C4-2B (cell line): Measurements from ENCODE around the gene SND1.

Experiments used
- H3K27ac ChIP-seq: fragments of 450-650 bp; 2 replicates; pipeline ENCODE4 v1.5.1; 2017
- CTCF ChIP-seq: fragments of 450-650 bp; conservative IDR thresholded peaks from 2 replicates; pipeline ENCODE4 v1.5.1; 2017; ENCODE audit warnings: mild to moderate bottlenecking
- ZFX ChIP-seq: fragments of 450-650 bp; IDR thresholded peaks from 2 replicates; pipeline ENCODE4 v1.6.1; 2017

Gene SND1

GRCh38 chr7:128041203-128041602, 389.2 kb downstream of the SND1 start:
- TF ChIP-seq CTCF (no peak), ZFX (no peak)
- H3K27ac ChIP-seq: no peak overlapping the region

GRCh38 chr7:128042012-128042411, 390.0 kb downstream of the SND1 start:
- TF ChIP-seq CTCF: no peak
- no peak for TF ChIP-seq ZFX
- H3K27ac ChIP-seq: no peak overlapping the region

GRCh38 chr7:128044064-128044463, 392.1 kb downstream of the SND1 start:
- TF ChIP-seq ZFX (no peak), CTCF (no peak)
- no peak overlapping the region for H3K27ac ChIP-seq

- TF ChIP-seq ZFX: no peak
- TF ChIP-seq CTCF: no peak
- no peak overlapping the region for H3K27ac ChIP-seq
Measured at GRCh38 chr7:128045158-128045557, 393.2 kb downstream of the SND1 start.

GRCh38 chr7:128045766-128046165, 393.8 kb downstream of the SND1 start:
- no peak overlapping the region for H3K27ac ChIP-seq
- no peak for TF ChIP-seq CTCF

GRCh38 chr7:128052404-128052803, 400.4 kb downstream of the SND1 start:
- TF ChIP-seq ZFX (no peak), CTCF (no peak)
- H3K27ac ChIP-seq: peak overlapping the region; percentile 20; the same call in 1 of the 2 replicates

- peak overlapping the region; percentile 16; the same call in 1 of the 2 replicates for H3K27ac ChIP-seq
- TF ChIP-seq ZFX (no peak), CTCF (no peak)
Measured at GRCh38 chr7:128053023-128053422, 401.0 kb downstream of the SND1 start.
